DND-41 (cell line): ENCODE data around the gene ZFP91.

Experiments
- ATAC-seq: fragments of 200-7000 bp; cut with Tn5 transposase; 3 replicates; pipeline ENCODE4 v1.9.1; 2021; ENCODE audit warnings: low read depth; ENCODE audit not compliant: insufficient read depth
- DNase-seq: peaks from one replicate; pipeline ENCODE4 v3.0.0-alpha.2; 2020
- H2AFZ ChIP-seq: 2 replicates; pipeline ENCODE4 v1.6.0; 2012; ENCODE audit warnings: low read depth, low read length
- H3K27ac ChIP-seq: 2 replicates; pipeline ENCODE4 v1.5.1; 2012; ENCODE audit warnings: low read length, inconsistent platforms
- H3K27me3 ChIP-seq: fragments of 200-600 bp; sonication (generic); 2 replicates; pipeline ENCODE4 v1.6.0; 2012; ENCODE audit warnings: low read length, mild to moderate bottlenecking, inconsistent platforms; ENCODE audit not compliant: insufficient read depth, poor library complexity
- H3K36me3 ChIP-seq: 2 replicates; pipeline ENCODE4 v1.5.1; 2012; ENCODE audit warnings: low read length, inconsistent platforms; ENCODE audit not compliant: insufficient read depth
- H3K4me1 ChIP-seq: 2 replicates; pipeline ENCODE4 v1.5.1; 2012; ENCODE audit warnings: mild to moderate bottlenecking, low read length; ENCODE audit not compliant: insufficient read depth
- H3K4me2 ChIP-seq: 2 replicates; pipeline ENCODE4 v1.6.0; 2012; ENCODE audit warnings: mild to moderate bottlenecking, moderate library complexity, low read length, inconsistent platforms; ENCODE audit not compliant: insufficient read depth
- H3K4me3 ChIP-seq, 2 experiments: fragments of 200-600 bp in 1 of 2; shearing (Covaris generic) in 1 of 2; 2 replicates each; pipeline ENCODE4 v1.5.1; 2012 to 2016; ENCODE audit warnings: inconsistent platforms in 2 of 2, low read length in 2 of 2, mild to moderate bottlenecking in 2 of 2, low read depth in 1 of 2, moderate library complexity in 1 of 2
- H3K79me2 ChIP-seq: 2 replicates; pipeline ENCODE4 v1.6.0; 2012; ENCODE audit warnings: low read length, inconsistent platforms; ENCODE audit not compliant: insufficient read depth
- H3K9ac ChIP-seq: 2 replicates; pipeline ENCODE4 v1.6.0; 2012; ENCODE audit warnings: low read depth, mild to moderate bottlenecking, inconsistent platforms, low read length, moderate library complexity
- H3K9me3 ChIP-seq: 2 replicates; pipeline ENCODE4 v1.5.1; 2012; ENCODE audit warnings: low read length, moderate library complexity, mild to moderate bottlenecking, inconsistent platforms; ENCODE audit not compliant: insufficient read depth, severe bottlenecking
- H4K20me1 ChIP-seq: 2 replicates; pipeline ENCODE4 v1.6.0; 2012; ENCODE audit warnings: low read length; ENCODE audit not compliant: insufficient read depth
- CTCF ChIP-seq: IDR thresholded peaks from 2 replicates; pipeline ENCODE4 v1.5.1; 2012; ENCODE audit warnings: borderline replicate concordance, low read length, moderate library complexity, mild to moderate bottlenecking; ENCODE audit not compliant: poor library complexity, severe bottlenecking; ENCODE audit errors: extremely low read depth
- EZH2 ChIP-seq: IDR thresholded peaks from 3 replicates; pipeline ENCODE4 v1.6.1; 2012; ENCODE audit warnings: borderline replicate concordance, low read depth, mild to moderate bottlenecking, moderate library complexity, low read length, inconsistent platforms; ENCODE audit not compliant: severe bottlenecking

ZFP91 gene

GRCh38 chr11:58632510-58632909 is 53.6 kb downstream of the ZFP91 start:
- ATAC-seq (no peak), DNase-seq (no peak)
- no peak overlapping the region for H3K4me2 ChIP-seq
- H3K9me3 ChIP-seq = no peaks in the 10 kb centered on the region
- TF ChIP-seq CTCF (no peak), EZH2 (no peak)
- H3K79me2 ChIP-seq = no peaks in the 10 kb centered on the region
- H3K4me3 ChIP-seq = no peak overlapping the region
- no peaks in the 10 kb centered on the region for H3K27me3 ChIP-seq
- H3K36me3 ChIP-seq = peaks cover 4% of the 10 kb centered on the region; the same call in 1 of the 2 replicates
- H3K4me1 ChIP-seq = no peaks in the 10 kb centered on the region
- H3K9ac ChIP-seq = no peak overlapping the region
- no peak overlapping the region for H3K27ac ChIP-seq
- H2AFZ ChIP-seq = no peak overlapping the region
- H4K20me1 ChIP-seq = no peaks in the 10 kb centered on the region

- DNase-seq = no peak
These were observed 57.7 kb downstream of the ZFP91 start for GRCh38 chr11:58636587-58636986.

GRCh38 chr11:58637371-58637770 is 58.5 kb downstream of the ZFP91 start:
- Histone ChIP-seq H3K27me3 (no peaks in the 10 kb centered on the region), H3K4me3 (no peak overlapping the region), H3K4me2 (no peak overlapping the region), H3K9ac (no peak overlapping the region), H3K36me3 (no peaks in the 10 kb centered on the region), H4K20me1 (no peaks in the 10 kb centered on the region), H2AFZ (no peak overlapping the region), H3K27ac (no peak overlapping the region), H3K9me3 (no peaks in the 10 kb centered on the region), H3K4me1 (peaks cover 17% of the 10 kb centered on the region), H3K79me2 (no peaks in the 10 kb centered on the region)
- TF ChIP-seq CTCF (no peak), EZH2 (no peak)
- ATAC-seq (no peak), DNase-seq (no peak)

More at GRCh38 chr11:58636587-58636986, 57.7 kb downstream of the ZFP91 start:
- no peaks in the 10 kb centered on the region for H3K27me3 ChIP-seq
- H3K4me3 ChIP-seq = no peak overlapping the region
- H3K9me3 ChIP-seq = no peaks in the 10 kb centered on the region
- no peak overlapping the region for H3K27ac ChIP-seq
- H2AFZ ChIP-seq = no peak overlapping the region
- TF ChIP-seq EZH2 (no peak), CTCF (no peak)
- ATAC-seq = no peak
- no peak overlapping the region for H3K4me2 ChIP-seq
- no peak overlapping the region for H3K9ac ChIP-seq
- no peaks in the 10 kb centered on the region for H4K20me1 ChIP-seq
- peaks cover 17% of the 10 kb centered on the region for H3K4me1 ChIP-seq
- H3K79me2 ChIP-seq = no peaks in the 10 kb centered on the region
- no peaks in the 10 kb centered on the region for H3K36me3 ChIP-seq

- no peaks in the 10 kb centered on the region for H3K9me3 ChIP-seq
- peaks cover 17% of the 10 kb centered on the region for H3K4me1 ChIP-seq
- H4K20me1 ChIP-seq = no peaks in the 10 kb centered on the region
- TF ChIP-seq EZH2 (no peak), CTCF (no peak)
- DNase-seq (no peak), ATAC-seq (no peak)
- H3K4me2 ChIP-seq = no peak overlapping the region
- H2AFZ ChIP-seq = no peak overlapping the region
- H3K4me3 ChIP-seq = no peak overlapping the region
- no peak overlapping the region for H3K9ac ChIP-seq
- no peak overlapping the region for H3K27ac ChIP-seq
- no peaks in the 10 kb centered on the region for H3K79me2 ChIP-seq
- peaks cover 2% of the 10 kb centered on the region for H3K27me3 ChIP-seq
- no peaks in the 10 kb centered on the region for H3K36me3 ChIP-seq
These were observed 60.2 kb downstream of the ZFP91 start for GRCh38 chr11:58639103-58639502.
